Endothelial cell of umbilical vein (primary cell): Measurements from ENCODE around the gene PIF1. TPM values are rescaled to one million over a fixed set of nuclear protein-coding genes. Genes with fewer than 3 reads are reported as not detected.

Experiments used
- BruUV-seq: library from RNA; stranded (reverse); fragments of 400-500 nt; replicated peaks from 2 replicates; lab custom pipeline; 2021; lab: Mats Ljungman, UMichigan
- CTCF ChIA-PET: fragments of 300-600, 350-600 bp; sonication (Branson Sonifier 250); formaldehyde crosslinking; loops from one replicate; lab custom pipeline; 2021; ENCODE audit warnings: antibody characterized with exemption, inconsistent platforms; lab: Charles Lee
- POLR2A ChIA-PET: fragments of 300-600, 350-600 bp; sonication (Branson Sonifier 250); formaldehyde crosslinking; loops from one replicate; lab custom pipeline; 2021; ENCODE audit warnings: antibody characterized with exemption, inconsistent platforms; lab: Charles Lee
- DNase-seq: peaks from one replicate; pipeline ENCODE4 v3.0.0-alpha.2; 2011; ENCODE audit warnings: low read depth, low spot score
- FAIRE-seq: peaks from 2 replicates; lab custom pipeline; 2011; peaks lifted over from hg19 to GRCh38; lab: Jason Lieb, UNC
- H2AFZ ChIP-seq: 2 replicates; pipeline ENCODE4 v1.6.0; 2012; ENCODE audit warnings: low read depth, low read length, control low read depth, inconsistent platforms
- H3K27ac ChIP-seq: 2 replicates; pipeline ENCODE4 v1.5.1; 2011; ENCODE audit warnings: low read depth, mild to moderate bottlenecking, control low read depth, low read length, moderate library complexity; ENCODE audit not compliant: insufficient read depth
- H3K27me3 ChIP-seq, 2 experiments: 2 replicates each; pipeline versions ENCODE4 v1.6.0 to v1.6.1; 2011; ENCODE audit warnings: low read length in 2 of 2, mixed read lengths in 1 of 2; ENCODE audit not compliant: control insufficient read depth in 2 of 2, insufficient read depth in 2 of 2
- H3K36me3 ChIP-seq, 2 experiments: 2 replicates in 1 of 2; 3 replicates in 1 of 2; pipeline ENCODE4 v1.5.1; 2011; ENCODE audit warnings: low read length in 2 of 2, mild to moderate bottlenecking in 1 of 2, moderate library complexity in 1 of 2; ENCODE audit not compliant: control insufficient read depth in 2 of 2, insufficient read depth in 2 of 2; ENCODE audit errors: extremely low read depth in 1 of 2
- H3K4me1 ChIP-seq: 3 replicates; pipeline ENCODE4 v1.5.1; 2011; ENCODE audit warnings: mild to moderate bottlenecking, low read length; ENCODE audit not compliant: control insufficient read depth, insufficient read depth; ENCODE audit errors: extremely low read depth
- H3K4me2 ChIP-seq: 2 replicates; pipeline ENCODE4 v1.6.1; 2011; ENCODE audit warnings: low read length, control low read depth, mixed read lengths; ENCODE audit not compliant: insufficient read depth
- H3K4me3 ChIP-seq, 3 experiments: fragments of 200-600 bp in 1 of 3; sonication (generic), shearing (Covaris generic) in 1 of 3; replicated peaks in 1 of 3; 2 replicates each; pipeline ENCODE4 v1.5.1; 2011 to 2016; ENCODE audit warnings: control low read depth in 3 of 3, low read length in 3 of 3, mild to moderate bottlenecking in 2 of 3, inconsistent platforms in 1 of 3, low read depth in 1 of 3, moderate library complexity in 1 of 3; ENCODE audit not compliant: insufficient read depth in 1 of 3
- H3K79me2 ChIP-seq: 2 replicates; pipeline ENCODE4 v1.6.0; 2012; ENCODE audit warnings: low read length, inconsistent platforms; ENCODE audit not compliant: control insufficient read depth, insufficient read depth
- H3K9ac ChIP-seq: replicated peaks from 2 replicates; pipeline ENCODE3; 2011; ENCODE audit warnings: low read length, control low read depth; ENCODE audit not compliant: insufficient read depth; ENCODE audit errors: extremely low read depth
- H3K9me1 ChIP-seq: replicated peaks from 3 replicates; pipeline ENCODE4 v1.6.0; 2011; ENCODE audit warnings: mild to moderate bottlenecking, low read length; ENCODE audit not compliant: control insufficient read depth, insufficient read depth; ENCODE audit errors: extremely low read depth
- H3K9me3 ChIP-seq: replicated peaks from 2 replicates; pipeline ENCODE4 v1.5.1; 2012; ENCODE audit warnings: low read length, inconsistent platforms; ENCODE audit not compliant: control insufficient read depth, insufficient read depth
- H4K20me1 ChIP-seq: replicated peaks from 2 replicates; pipeline ENCODE3; 2011; ENCODE audit warnings: mild to moderate bottlenecking, low read length; ENCODE audit not compliant: control insufficient read depth, insufficient read depth; ENCODE audit errors: extremely low read depth
- CTCF ChIP-seq, 2 donors: IDR thresholded peaks; 1 replicate in 1 of 2; 2 replicates in 1 of 2; pipeline ENCODE4 v1.5.1; 2011; ENCODE audit warnings: low read length in 2 of 2, mild to moderate bottlenecking in 2 of 2, moderate library complexity in 2 of 2, control low read depth in 1 of 2, inconsistent platforms in 1 of 2, low read depth in 1 of 2; ENCODE audit not compliant: insufficient read depth in 1 of 2; ENCODE audit errors: extremely low read depth in 1 of 2
- EZH2 ChIP-seq: IDR thresholded peaks from 2 replicates; pipeline ENCODE4 v1.6.1; 2012; ENCODE audit warnings: borderline replicate concordance, low read depth, mild to moderate bottlenecking, moderate library complexity, low read length, inconsistent platforms; ENCODE audit not compliant: severe bottlenecking
- FOS ChIP-seq: IDR thresholded peaks from 2 replicates; pipeline ENCODE4 v1.6.1; 2011; ENCODE audit warnings: mild to moderate bottlenecking, low read length, moderate library complexity, borderline replicate concordance; ENCODE audit not compliant: insufficient read depth
- JUN ChIP-seq: IDR thresholded peaks from 2 replicates; pipeline ENCODE4 v1.6.1; 2011; ENCODE audit warnings: borderline replicate concordance, low read depth; ENCODE audit not compliant: insufficient read length, insufficient read depth
- MAX ChIP-seq: IDR thresholded peaks from 2 replicates; pipeline ENCODE4 v1.6.1; 2011; ENCODE audit not compliant: insufficient read depth, insufficient read length
- MYC ChIP-seq: IDR thresholded peaks from one replicate; pipeline ENCODE4 v1.6.1; 2011; ENCODE audit warnings: mild to moderate bottlenecking, low read depth, low read length
- POLR2A ChIP-seq: IDR thresholded peaks from 2 replicates; pipeline ENCODE4 v1.6.1; 2012; ENCODE audit warnings: low read depth, mild to moderate bottlenecking, control low read depth, low read length
- dilution Hi-C: fragments of 300-500 bp; cut with MboI; formaldehyde crosslinking; loops from one replicate; pipeline ENCODE4 v1.15.0; 2019; ENCODE audit warnings: low sequenced_read_pairs; ENCODE audit not compliant: extremely low pct_ligation_motif_present
- intact Hi-C: fragments of 100-400 bp; cut with micrococcal nuclease; formaldehyde crosslinking; loops from one replicate; pipeline ENCODE4 v1.10.0; 2022
- polyA plus RNA-seq, 4 experiments: library from polyadenylated mRNA; depleted of rRNA in 3 of 4; stranded (reverse) in 3 of 4; unstranded in 1 of 4; fragments of >200 nt; gene quantifications; 2 replicates each; pipeline versions ENCODE4 v1.2.1 to v1.2.3, GENCODE V29; 2011 to 2012; ENCODE audit warnings: missing spikeins in 1 of 4
- total RNA-seq: library from RNA; stranded (reverse); gene quantifications from 2 replicates; pipeline ENCODE4 v1.2.3, GENCODE V29; 2021

Gene PIF1
- total and polyA plus RNA-seq, 2 donors (not counting 3 experiments of a cell fraction or from before 2014, with no cell fraction given), result 18.6 to 52.7 TPM

GRCh38 chr15:64780600-64781156, 44.8 kb downstream of the PIF1 start:
- TF ChIP-seq JUN, result no peak
- no peak for TF ChIP-seq POLR2A
- TF ChIP-seq MYC, result no peak
- no peak for TF ChIP-seq EZH2
- no peak for TF ChIP-seq CTCF (IDR thresholded peaks at IDR 0.05; ENCODE audit: extremely low read depth in 1 of 2, insufficient read depth in 1 of 2, low read depth in 1 of 2, low read length in 2 of 2)
- no peak for TF ChIP-seq FOS
- TF ChIP-seq MAX, result no peak
- no TSS peak for BruUV-seq

More at GRCh38 chr15:64780600-64781156, 44.8 kb downstream of the PIF1 start:
- H3K4me1 ChIP-seq, result peaks cover 6% of the 10 kb centered on the region
- ChIA-PET CTCF (interaction anchor here (0.5 to 5.4 kb wide), 4 partner anchors 16 to 602 kb away, joined by 3 to 40 read pairs (median 4); no protein-coding TSS in a partner anchor), POLR2A (no interaction called here)
- no peak for FAIRE-seq
- dilution Hi-C loops, result no loop called here
- H3K27me3 ChIP-seq, result peaks cover 0 to 4% of the 10 kb centered on the region in 2 experiments
- no peak overlapping the region for H2AFZ ChIP-seq
- no peaks in the 10 kb centered on the region for H3K9me1 ChIP-seq
- no peak overlapping the region for H3K4me2 ChIP-seq
- H3K27ac ChIP-seq, result no peak overlapping the region
- intact Hi-C loops, result no loop called here
- H3K9ac ChIP-seq, result no peak overlapping the region
- no peaks in the 10 kb centered on the region for H3K79me2 ChIP-seq
- DNase-seq, result no peak
- H3K9me3 ChIP-seq, result no peaks in the 10 kb centered on the region
- no peaks in the 10 kb centered on the region for H3K36me3 ChIP-seq
- H3K4me3 ChIP-seq, result no peak overlapping the region
- no peaks in the 10 kb centered on the region for H4K20me1 ChIP-seq
